GM19452 (cell line): ENCODE data around the gene GPX1.
A peak's percentile ranks its signal among the peaks of the same experiment; 100 is the strongest.
"Not testable (repeated sequence)": the region's sequence is repeated elsewhere in the genome, so short reads cannot be mapped to it uniquely, and the experiment has no call there.

Experiments used
- ATAC-seq: cut with Tn5 transposase; IDR thresholded peaks from one replicate; pipeline ENCODE4 v1.9.1; 2021; ENCODE audit not compliant: unreplicated experiment

The GPX1 gene

DNA sequence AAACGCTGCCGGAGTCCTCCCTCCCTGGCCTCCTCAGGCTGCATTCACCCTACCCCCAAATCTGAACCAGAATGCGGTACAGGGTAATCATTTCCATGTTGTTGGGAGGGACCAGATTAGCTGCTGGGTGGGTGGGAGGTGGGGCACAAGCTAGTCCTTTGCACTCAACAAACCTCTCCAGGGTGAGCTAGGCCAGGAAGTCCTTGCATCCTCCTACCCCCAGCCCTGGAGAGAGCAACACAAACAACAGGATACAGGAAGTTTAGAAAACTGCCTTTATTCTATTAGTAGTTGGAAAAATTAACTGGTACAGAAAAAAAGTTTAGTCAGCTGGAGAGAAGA, 702 bp upstream of the GPX1 start:
- no peak for ATAC-seq

DNA sequence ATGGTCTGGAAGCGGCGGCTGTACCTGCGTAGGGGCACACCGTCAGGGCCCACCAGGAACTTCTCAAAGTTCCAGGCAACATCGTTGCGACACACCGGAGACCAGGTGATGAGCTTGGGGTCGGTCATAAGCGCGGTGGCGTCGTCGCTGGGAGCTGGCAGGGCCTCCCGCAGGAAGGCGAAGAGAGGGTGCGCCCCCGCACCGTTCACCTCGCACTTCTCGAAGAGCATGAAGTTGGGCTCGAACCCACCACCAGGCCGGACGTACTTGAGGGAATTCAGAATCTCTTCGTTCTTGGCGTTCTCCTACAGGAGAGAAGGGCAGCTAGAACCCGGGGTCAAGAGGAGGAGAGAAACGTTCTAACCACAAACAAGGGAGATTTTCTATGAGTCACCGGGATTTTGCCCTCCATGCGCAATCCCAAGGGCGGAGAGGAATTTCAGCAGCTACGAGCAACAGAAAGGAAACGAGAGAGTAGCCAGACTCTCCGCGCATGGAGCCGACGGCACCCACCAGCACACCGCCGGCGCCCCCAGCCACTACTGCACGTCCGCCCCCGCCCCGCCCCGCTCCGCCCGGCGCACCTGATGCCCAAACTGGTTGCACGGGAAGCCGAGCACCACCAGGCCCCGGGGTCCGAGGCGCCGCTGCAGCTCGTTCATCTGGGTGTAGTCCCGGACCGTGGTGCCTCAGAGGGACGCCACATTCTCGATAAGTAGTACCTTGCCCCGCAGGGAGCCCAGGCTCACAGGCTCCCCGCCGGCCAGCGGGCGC, 523 bp downstream of the GPX1 start:
- ATAC-seq = peak; percentile 6

DNA sequence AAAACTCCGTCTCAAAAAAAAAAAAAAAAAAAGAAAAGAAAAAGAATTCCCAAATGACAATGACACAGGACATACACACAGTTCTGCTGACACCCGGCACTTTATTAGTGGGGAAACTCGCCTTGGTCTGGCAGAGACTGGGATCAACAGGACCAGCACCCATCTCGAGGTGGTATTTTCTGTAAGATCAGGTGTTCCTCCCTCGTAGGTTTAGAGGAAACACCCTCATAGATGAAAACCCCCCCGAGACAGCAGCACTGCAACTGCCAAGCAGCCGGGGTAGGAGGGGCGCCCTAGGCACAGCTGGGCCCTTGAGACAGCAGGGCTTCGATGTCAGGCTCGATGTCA, 1.1 kb downstream of the GPX1 start:
- not testable (repeated sequence) for ATAC-seq

DNA sequence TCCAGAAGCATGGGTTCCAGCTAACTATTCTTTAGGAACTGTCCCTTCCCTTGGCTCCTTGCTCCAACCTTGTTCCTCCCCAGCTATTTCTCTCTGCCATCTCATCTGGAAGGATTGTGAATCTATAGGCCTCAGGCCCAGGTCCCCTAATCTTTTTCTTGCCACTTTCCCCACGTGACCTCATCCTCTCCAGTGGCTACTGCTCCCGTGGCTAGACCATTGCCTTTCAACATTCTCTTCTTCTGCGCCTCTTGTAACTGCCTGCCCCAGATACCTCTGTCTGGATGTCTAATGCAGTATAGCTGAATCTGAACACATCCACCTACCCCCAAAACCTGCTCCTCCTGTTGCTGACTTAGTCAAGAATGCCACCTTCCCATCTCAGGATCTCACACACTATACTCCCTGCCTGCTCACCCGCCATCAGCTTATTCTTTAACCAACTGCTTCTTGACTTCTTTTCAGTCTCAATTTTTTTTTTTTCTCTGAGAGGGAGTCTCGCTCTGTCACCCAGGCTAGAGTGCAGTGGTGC, 5.2 kb downstream of the GPX1 start:
- ATAC-seq = no peak

DNA sequence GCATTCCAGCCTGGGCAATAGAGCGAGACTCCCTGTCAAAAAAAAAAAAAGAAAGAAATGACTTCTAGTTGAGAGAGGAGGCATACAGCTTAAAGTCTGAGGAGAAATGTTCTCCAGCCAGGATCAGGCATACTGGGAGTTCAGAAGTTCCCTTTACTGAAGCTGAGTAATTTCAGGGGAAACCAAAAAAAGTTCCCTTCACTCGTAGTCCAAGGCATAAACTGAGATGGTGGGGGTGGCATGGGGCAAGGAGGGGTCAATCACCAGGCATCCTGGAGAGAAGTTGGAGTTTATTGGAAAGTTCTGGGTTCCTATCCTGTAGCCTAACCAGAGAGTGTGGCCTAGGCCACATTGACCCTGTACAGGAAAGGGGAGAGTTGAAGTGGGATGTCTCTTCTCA, 5.9 kb downstream of the GPX1 start:
- ATAC-seq = no peak

DNA sequence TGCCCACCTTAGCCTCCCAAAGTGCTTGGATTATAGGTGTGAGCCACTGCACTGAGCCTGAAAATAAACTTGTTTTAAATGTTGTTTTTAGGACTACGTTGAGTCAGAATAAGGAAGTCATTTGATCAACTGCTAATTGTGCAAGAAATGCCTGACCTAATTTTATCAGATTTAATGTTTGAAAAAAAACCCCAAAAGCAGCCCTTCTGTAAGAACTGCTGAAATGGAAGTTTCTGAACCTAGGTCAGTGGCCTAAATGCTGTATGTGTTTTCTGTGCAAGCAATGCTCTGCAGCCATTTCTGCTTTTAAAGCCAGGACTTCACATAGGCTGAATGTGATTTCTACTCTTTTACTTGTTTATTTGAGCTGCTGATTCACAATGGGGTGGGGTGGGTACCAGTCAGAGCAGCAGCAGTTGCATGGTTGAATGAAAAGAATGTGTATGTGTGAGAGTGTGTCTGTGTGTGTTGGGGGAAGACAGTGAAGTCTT, 6.6 kb downstream of the GPX1 start:
- no peak for ATAC-seq

DNA sequence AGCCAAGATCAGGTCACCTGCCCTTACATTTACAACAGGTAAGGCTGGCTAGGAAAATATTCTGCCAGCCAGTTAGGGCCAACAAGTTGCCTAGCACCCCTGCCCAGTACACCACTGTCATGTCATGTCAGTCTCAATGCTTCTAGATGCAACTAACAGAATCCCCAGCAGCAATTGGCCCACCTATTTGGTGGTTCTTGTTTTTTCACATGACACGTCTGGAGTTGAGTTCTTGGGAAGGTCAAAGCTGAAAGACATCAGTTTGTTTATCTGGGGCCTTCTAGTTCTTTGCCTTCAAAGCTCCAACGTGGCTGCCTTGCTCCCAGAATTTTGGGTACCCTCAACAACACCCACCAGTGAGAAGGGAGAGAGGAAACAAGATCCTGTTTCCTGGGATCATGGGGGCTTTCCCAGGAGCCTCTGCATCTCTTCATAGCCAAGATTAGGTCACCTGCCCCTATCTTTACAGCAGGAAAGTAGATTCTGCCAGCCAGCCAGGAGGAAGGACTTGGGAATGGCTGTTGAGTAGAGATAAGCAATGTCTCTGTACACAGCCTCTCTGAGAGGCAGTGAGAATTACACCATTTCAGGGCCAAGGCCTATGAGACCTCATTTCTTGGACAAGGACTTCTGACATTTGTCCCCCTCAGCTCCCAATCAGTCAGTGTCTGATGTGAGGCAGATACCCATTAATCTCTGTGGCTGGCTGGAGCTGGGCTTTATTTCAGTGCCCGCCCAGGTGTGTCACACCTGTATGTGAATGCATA, 8.6 kb downstream of the GPX1 start:
- ATAC-seq = no peak

DNA sequence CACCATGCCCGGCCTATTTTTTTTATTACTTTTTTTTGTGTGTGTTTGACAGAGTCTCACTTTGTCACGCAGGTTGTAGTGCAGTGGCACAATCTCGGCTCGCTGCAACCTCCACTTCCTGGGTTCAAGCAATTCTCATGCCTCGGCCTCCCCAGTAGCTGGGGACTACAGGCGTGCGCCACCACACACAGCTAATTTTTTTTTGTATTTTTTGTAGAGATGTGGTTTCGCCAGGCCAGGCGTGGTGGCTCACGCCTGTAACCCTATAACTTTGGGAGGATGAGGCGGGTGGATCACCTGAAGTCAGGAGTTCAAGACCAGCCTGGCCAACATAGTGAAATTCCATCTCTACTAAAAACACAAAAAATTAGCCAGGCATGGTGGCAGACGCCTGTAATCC, 9.8 kb downstream of the GPX1 start:
- not testable (repeated sequence) for ATAC-seq

DNA sequence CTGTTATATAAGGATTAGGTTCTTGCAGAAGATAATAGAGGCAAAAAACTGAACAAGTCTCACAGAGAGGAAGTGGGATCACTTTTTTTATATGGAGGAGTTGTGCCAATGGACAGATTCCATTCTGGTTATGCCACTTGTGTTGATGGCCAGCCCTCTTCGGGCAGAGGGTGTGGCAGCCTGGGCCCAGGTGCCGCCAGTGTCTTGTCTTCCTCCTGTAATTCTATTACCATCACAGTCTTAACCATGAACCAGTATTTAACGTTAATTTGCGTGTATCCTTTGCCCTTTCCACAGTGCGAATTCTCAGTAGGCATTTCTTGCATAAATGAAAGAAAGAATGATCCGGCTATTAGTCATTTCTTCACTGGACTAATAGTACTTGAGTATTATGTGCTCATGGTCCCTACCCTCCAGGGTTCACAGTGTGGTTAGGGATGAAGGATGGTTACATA, 11.3 kb downstream of the GPX1 start:
- no peak for ATAC-seq

DNA sequence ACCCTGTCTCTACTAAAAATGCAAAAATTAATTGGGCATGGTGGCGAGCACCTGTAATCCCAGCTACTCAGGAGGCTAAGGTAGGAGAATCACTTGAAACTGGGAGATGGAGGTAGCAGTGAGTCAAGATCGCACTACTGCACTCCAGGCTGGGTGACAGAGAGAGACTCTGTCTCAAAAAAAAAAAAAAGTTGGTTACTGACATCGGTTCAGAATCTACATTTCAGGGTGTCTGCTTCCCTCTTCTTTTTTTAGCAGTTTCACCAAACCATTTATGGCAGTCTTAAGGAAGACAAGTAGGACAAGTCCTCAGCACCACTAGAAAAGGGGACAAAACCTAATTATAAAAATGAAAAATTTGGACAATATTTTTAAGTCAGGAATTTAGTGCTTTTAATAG, 15.0 kb downstream of the GPX1 start:
- no peak for ATAC-seq

DNA sequence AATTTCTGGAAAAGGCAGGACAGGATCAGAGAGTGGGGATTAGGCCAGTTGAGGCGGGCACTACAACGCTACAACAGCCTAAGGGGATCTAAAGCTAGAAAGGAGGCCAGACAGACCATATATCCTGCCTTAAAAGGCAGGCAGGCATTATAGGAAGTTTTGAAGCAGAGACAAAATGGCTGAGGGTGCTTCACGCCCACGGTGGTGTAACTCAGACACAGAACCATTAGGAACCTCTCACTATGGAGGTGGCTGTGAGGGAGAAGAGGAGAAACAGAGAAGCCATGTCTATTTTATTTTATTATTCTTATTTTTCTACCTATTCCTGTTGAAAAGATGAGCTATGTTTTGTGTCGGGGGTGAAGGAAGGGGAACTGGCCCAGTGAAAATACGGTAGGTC, 16.2 kb downstream of the GPX1 start:
- no peak for ATAC-seq

DNA sequence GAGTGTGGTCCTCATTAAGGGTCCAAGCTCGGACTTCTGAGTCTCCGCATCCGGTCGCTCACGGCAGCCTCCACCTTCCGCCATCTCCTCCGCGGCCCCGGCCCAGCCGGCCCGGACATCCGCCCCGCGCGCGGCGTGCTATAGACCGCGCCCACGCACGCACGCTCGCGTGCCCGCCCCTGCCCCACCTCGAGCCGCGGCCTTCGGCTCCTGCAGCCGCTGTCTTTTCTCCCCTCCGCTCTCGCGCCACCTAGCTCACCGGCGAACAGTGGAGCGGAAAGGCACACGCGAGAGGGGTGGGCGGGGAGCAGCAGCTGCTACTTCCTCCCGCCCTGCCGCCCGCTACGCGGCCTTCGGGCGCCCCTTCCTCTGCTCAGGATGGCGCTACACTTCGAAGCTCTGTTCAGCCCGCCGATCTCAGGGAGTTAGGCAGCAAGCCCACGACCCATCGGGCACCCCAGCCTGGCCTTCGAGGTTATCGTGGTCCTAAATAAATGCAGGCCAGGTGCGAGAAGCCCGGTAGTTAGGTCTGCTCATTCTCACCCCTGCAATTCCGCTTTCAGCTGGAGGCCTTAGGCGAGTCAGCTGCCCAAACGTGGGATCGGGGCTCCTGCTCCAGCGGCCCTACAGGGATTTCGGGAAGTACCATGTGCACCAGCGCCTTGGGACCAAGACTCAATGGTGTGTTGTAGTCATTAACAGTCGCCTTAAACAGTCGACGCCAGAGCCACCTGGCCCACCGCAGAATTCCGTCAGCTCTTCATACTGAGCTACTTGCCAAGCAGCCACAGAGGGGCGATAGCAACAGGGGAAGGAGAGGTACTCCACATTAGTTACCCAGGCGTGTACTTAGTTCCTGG, 18.0 kb downstream of the GPX1 start, which contains the start of gene USP4:
TSS of gene USP4 (minus strand) at position 113 of the 860 bp plus-strand sequence. CDS start at position 84, 29 bp downstream.
- ATAC-seq = peak; percentile 81

DNA sequence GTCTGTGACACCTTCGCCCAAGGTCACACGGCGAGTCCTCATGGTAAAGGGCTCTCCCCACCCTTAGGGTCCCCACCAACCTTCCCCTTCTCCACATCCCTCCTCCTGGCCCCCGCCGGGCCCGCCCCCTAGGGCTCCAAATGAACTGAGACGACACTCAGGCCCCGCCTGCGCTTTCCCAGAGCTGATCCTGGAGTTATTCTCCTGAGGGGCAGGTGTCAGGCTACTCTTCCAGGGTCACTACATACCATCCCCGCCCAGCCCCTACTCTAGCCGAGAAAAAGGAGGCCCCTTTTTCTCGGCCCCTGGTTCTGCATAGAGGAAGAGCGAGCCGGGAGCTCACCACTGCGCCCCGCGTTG, 18.6 kb downstream of the GPX1 start:
- peak; percentile 8 for ATAC-seq

DNA sequence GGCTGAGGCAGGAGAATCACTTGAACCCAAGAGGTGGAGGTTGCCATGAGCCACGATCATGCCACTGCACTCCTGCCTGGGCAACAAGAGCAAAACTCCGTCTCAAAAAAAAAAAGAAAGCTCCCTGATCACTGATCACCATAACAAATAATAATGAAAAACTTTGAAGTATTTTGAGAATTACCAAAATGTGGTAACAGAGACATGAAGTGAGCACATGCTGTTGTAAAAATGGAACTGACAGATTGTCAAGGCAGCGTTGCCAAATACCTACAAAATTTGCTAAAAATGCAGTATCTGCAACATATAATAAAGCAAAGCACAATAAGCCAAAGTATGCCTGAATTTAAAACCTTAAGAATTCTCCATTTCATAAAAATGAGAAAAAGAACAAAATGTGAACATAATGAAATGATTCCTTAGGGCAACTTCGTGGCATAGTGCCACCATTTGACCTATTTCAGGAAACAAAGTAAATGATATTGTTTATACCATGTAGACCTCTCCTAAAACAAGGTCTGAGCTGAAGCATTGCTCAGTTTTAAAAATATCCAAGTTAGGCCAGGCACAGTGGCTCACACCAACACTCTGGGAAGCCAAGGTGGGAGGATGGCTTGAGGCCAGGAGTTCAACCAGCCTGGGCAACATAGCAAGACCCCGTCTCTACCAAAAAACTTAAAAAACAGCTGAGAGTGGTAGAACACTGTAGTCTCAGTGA, 24.1 kb downstream of the GPX1 start:
- no peak for ATAC-seq

DNA sequence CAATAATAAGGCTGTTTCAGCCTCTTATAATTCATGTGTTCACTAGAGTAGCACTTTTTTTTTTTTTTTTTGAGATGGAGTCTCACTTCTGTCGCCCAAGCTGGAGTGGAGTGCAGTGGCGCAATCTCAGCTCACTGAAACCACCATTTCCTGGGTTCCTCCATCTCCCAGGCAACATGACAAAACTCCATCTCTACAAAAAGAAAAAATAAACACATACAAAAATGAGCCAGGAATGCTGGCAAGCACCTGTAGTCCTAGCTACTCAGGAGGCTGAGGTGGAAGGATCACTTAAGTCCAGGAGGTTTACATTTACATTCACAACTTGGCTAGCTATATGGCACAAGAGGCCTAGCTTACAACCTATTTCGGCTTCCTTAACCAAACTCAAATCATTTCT, 25.1 kb downstream of the GPX1 start:
- ATAC-seq = no peak

DNA sequence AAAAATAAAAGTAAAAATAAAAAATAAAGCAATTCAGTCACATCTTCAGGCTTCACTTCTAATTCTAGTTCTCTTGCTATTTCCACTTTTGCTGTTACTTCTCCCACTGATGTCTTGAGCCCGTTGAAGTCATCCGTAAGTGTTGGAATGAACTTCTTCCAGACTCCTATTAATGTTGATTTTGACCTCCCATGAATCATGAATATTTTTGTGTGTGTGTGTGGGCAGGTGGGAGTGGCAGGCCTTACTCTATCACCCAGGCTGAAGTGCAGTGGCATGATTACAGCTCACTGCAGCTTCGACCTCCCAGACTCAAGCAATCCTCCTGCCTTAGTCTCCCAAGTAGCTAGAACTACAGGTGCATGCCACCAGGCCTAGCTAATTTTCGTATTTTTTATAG, 29.0 kb downstream of the GPX1 start:
- no peak for ATAC-seq

DNA sequence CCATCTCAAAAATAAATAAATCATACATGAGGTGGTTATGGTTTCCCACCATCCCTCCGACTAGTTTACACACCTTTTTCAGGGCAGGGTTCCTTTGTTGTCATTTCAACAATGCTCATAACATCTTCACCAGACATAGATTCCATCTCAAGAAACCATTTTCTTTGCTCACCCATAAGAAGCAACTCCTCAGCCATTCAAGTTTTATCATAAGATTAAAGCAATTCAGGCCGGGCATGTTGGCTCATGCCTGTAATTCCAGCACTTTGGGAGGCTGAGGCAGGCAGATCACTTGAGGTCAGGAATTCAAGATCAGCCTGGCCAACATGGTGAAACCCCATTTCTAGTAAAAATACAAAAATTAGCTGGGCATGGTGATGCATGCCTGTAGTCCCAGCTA, 29.8 kb downstream of the GPX1 start:
- ATAC-seq = not testable (repeated sequence)

DNA sequence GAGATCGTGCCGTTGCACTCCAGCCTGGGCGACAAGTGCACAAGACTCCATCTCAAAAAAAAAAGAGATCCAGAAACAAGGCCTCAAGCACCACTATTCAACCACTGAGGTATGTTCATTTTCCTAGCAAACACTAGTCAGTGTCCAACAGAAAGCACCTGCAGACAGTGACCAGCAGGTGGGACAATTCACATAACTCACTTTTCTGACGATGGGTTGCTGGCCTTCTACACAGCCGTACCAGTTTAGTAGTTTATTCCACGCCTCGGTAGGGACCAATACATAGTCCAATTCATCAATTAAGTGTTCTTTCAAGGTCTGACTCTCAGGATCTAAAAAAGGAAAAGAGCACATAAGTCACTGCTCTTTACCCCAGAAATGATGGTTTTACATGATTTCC, 30.7 kb downstream of the GPX1 start:
- ATAC-seq = no peak

DNA sequence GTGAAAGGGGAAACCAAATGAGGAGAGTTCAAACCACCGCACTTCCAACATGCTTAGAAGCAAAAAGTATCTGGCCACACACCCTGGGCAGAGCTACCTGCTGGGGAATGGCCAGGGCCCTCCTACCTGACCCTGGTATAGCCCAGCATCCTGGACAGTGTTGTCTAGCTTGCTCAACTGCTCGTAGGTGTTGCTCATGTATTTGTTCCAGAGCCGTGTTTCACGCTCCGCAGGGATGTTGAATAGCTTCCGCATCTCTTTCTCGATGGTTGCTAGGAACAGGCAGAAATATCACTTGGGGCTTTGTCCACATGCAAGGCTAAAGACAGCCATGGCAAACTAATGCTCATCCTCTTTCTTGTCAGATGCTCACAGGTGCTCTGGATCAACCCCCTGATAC, 33.4 kb downstream of the GPX1 start:
- no peak for ATAC-seq

DNA sequence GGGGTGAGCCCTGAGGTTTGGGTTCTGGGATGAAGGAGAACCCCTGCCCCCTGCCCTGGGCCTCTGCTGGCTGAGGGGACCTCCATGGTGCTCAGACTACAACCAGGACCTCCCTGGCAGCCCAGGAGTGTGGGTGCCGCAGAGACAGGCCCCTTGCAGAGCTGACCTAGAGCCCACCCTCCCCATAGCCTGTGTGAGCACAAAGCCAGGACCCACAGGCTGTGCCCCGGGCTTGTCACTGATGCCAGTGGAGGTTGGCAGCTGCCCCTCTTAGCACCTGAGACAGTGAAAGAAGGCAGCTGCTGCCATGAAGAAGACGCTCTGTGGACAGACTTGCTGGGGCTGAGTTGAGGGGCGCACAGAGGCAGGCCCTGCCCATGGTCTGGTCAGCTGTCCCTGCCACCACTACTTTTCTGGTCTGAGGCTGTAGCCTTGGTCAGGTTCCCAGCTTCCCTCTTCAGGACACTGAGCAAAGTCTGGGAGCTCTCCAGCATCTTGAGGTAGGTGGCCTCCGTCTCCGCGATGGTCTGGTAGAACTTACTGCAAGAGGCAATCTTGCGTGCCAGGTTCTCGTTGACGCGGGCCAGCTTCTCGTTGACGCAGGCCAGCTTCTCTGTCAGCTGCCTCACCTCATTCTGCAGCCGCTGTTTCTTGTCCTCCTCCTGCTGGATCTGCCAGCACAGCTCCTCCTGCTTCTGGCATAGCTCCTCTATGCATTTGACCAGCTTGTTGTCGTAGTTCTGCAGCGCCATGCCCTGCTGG, 41.3 kb downstream of the GPX1 start:
- ATAC-seq = no peak
